Memory B cell (primary cell): ENCODE measurements around the gene C6orf62.
"Not testable (repeated sequence)": the region's sequence is repeated elsewhere in the genome, so short reads cannot be mapped to it uniquely, and the experiment has no call there.

Experiments
- ATAC-seq: fragments of 150-1000 bp; cut with Tn5 transposase; 2 replicates; pipeline ENCODE4 v1.10.0; 2021; ENCODE audit warnings: low read depth, mild to moderate bottlenecking, moderate library complexity
- DNase-seq, 2 donors: peaks; one replicate each; pipeline ENCODE4 v3.0.0; 2022; ENCODE audit warnings: low spot score in 2 of 2
- H3K27ac Mint-ChIP-seq: one replicate; pipeline ENCODE4 v1.8.0; 2022; ENCODE audit warnings: mild to moderate bottlenecking, moderate library complexity, mixed read lengths
- H3K27me3 Mint-ChIP-seq: one replicate; pipeline ENCODE4 v1.8.0; 2022; ENCODE audit warnings: mixed read lengths
- H3K36me3 Mint-ChIP-seq: one replicate; pipeline ENCODE4 v1.8.0; 2022; ENCODE audit warnings: mild to moderate bottlenecking, mixed read lengths
- H3K4me1 Mint-ChIP-seq: one replicate; pipeline ENCODE4 v1.8.0; 2022; ENCODE audit warnings: mixed read lengths
- H3K4me3 Mint-ChIP-seq: one replicate; pipeline ENCODE4 v1.8.0; 2022; ENCODE audit warnings: mild to moderate bottlenecking, moderate library complexity, mixed read lengths
- H3K9me3 Mint-ChIP-seq: one replicate; pipeline ENCODE4 v1.8.0; 2022; ENCODE audit warnings: mixed read lengths

The C6orf62 gene

GRCh38 chr6:24719125-24719971, at the start of gene C6orf62:
TSS of gene C6orf62 (minus strand) at chr6:24719154. CDS start at chr6:24718668, 486 bp downstream.
- Mint-ChIP-seq H3K36me3 (peaks cover 17% of the 10 kb centered on the region), H3K27me3 (no peaks in the 10 kb centered on the region), H3K4me3 (peak within 1 kb of the TSS; percentile 89), H3K9me3 (no peaks in the 10 kb centered on the region), H3K27ac (peak within 1 kb of the TSS; percentile 100), H3K4me1 (peaks cover 22% of the 10 kb centered on the region)
- ATAC-seq, result no peak
- DNase-seq, result peak; percentile 33 to 35

- Mint-ChIP-seq H3K36me3 (no peaks in the 10 kb centered on the region), H3K9me3 (no peaks in the 10 kb centered on the region), H3K27ac (no peak overlapping the region)
These were observed 49.4 kb upstream of the C6orf62 start for GRCh38 chr6:24768361-24768760.

DNA sequence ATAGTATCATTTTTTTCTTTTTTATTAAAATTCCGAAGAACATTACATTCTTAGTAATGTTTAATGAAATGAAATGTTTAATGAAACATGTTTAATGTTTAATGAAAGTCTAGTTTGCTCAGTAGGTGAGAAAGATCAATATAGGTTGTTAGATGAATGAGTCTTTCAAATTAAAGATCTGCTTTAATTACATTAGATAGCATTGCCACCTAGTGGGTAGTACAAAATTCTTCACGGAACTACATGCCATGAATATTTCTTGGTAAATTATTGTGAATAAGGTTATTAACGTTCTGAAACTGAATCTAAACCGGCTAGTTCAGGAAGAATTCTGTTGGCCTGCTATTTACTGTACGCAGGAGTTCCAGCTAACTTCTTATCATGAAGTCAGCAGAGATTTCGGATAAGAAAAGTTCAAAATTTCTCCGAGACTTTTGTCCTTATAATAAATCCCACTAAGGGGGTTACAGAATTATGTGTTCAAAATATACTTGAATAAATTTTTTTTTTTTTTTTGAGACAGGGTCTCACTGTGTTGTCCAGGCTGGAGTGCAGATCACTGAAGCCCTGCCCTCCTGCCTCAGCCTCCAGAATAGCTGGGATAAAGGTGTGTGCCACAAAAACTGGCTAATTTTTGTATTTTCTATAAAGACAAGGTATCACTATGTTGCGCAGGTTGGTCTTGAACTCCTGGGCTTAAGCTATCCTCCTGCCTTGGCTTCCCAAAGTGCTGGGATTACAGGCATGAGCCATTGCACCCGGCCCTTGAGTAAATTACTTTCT, 47.9 kb upstream of the C6orf62 start:
- Mint-ChIP-seq H3K4me1 (peaks cover 1% of the 10 kb centered on the region), H3K36me3 (no peaks in the 10 kb centered on the region), H3K4me3 (no peak overlapping the region), H3K27ac (no peak overlapping the region), H3K27me3 (no peaks in the 10 kb centered on the region), H3K9me3 (no peaks in the 10 kb centered on the region)
- DNase-seq, result no peak
- peak; percentile 69 for ATAC-seq

More at GRCh38 chr6:24768361-24768760, 49.4 kb upstream of the C6orf62 start:
- Mint-ChIP-seq H3K4me3 (no peak overlapping the region), H3K4me1 (no peaks in the 10 kb centered on the region), H3K27me3 (no peaks in the 10 kb centered on the region)
- DNase-seq (no peak), ATAC-seq (no peak)

DNA sequence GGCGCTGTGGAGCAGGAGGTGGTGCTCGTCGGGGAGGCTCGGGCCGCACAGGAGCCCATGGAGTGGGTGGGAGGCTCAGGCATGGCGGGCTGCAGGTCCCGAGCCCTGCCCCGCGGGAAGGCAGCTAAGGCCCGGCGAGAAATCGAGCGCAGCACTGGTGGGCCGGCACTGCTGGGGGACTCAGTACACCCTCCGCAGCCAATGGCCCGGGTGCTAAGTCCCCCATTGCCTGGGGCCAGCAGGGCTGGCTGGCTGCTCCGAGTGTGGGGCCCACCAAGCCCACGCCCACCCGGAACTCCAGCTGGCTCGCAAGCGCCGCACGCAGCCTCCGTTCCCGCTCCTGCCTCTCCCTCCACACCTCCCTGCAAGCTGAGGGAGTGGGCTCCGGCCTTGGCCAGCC, 47.0 kb upstream of the C6orf62 start:
- H3K9me3 Mint-ChIP-seq, DNase-seq, ATAC-seq, H3K27me3 Mint-ChIP-seq, H3K27ac Mint-ChIP-seq, H3K4me1 Mint-ChIP-seq, H3K36me3 Mint-ChIP-seq, H3K4me3 Mint-ChIP-seq: not testable (repeated sequence)

GRCh38 chr6:24764833-24765828, 46.2 kb upstream of the C6orf62 start:
- not testable (repeated sequence) for H3K36me3 Mint-ChIP-seq, H3K4me1 Mint-ChIP-seq, H3K27me3 Mint-ChIP-seq, H3K4me3 Mint-ChIP-seq, H3K9me3 Mint-ChIP-seq, DNase-seq, H3K27ac Mint-ChIP-seq, ATAC-seq

DNA sequence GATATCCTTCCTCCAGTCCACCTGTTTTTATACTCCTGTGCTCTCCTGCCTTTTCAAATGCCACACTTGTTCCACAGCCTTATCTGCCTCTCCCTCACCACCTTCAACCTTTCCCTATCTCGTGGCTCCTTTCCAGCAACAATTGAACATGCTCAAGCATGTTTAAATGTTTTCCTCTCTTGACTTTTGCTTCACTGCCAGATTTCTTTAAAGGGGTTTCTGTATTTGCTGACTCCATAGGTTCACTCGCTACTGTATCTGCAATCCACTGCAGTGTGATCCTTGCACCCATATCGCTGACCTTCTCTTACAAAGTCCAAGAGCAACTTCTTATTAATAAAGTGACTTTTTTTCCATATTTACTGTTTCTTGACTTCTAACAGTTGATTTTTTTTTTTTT, 44.6 kb upstream of the C6orf62 start:
- Mint-ChIP-seq H3K4me1 (peaks cover 3% of the 10 kb centered on the region), H3K4me3 (no peak overlapping the region), H3K27ac (no peak overlapping the region), H3K36me3 (no peaks in the 10 kb centered on the region), H3K27me3 (no peaks in the 10 kb centered on the region), H3K9me3 (no peaks in the 10 kb centered on the region)
- ATAC-seq (no peak), DNase-seq (no peak)

DNA sequence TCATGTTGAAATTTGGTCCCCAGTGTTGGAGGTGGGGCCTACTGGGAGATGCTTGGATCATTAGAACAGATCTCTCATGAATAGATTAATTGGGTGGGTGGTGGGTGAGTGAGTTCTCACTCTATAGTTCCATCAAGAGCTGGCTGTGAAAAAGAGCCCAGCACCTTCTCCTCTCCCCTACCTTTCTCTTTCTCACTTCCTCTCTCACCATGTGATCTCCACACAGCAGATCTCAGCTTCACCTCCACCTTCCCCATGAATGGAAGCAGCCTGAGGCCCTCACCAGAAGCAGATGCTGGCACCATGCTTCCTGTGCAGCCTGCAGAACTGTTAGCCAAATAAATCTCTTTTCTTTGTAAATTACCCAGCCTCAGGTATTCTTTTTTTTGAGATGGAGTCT, 42.9 kb upstream of the C6orf62 start:
- no peaks in the 10 kb centered on the region for H3K9me3 Mint-ChIP-seq
- no peak overlapping the region for H3K27ac Mint-ChIP-seq

GRCh38 chr6:24761193-24761835, 42.4 kb upstream of the C6orf62 start:
- no peaks in the 10 kb centered on the region for H3K9me3 Mint-ChIP-seq
- no peak for DNase-seq
- H3K4me1 Mint-ChIP-seq, result peaks cover 3% of the 10 kb centered on the region
- H3K27ac Mint-ChIP-seq, result no peak overlapping the region
- ATAC-seq, result no peak
- no peak overlapping the region for H3K4me3 Mint-ChIP-seq
- H3K27me3 Mint-ChIP-seq, result no peaks in the 10 kb centered on the region
- H3K36me3 Mint-ChIP-seq, result no peaks in the 10 kb centered on the region

More for the DNA sequence above, 42.9 kb upstream of the C6orf62 start:
- H3K36me3 Mint-ChIP-seq, result no peaks in the 10 kb centered on the region
- H3K27me3 Mint-ChIP-seq, result no peaks in the 10 kb centered on the region
- no peak overlapping the region for H3K4me3 Mint-ChIP-seq
- no peak for ATAC-seq
- peaks cover 3% of the 10 kb centered on the region for H3K4me1 Mint-ChIP-seq
- no peak for DNase-seq

DNA sequence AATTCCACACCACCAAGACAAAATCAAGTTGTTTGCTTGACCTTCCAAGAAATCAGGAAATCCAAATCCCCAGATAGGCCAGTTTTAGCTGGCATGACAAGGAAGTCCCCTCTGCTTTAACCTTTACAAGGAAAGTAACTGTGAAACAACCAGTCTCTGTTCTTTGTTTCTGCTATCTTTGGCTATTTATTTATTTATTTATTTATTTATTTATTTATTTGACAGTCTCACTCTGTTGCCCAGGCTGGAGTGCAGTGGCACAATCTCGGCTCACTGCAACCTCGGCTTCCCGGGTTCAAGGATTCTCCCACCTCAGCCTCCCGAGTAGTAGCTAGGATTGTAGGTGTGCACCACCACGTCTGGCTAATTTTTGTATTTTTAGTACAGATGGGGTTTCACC, 41.3 kb upstream of the C6orf62 start:
- ATAC-seq, result no peak
- DNase-seq, result no peak
- H3K27me3 Mint-ChIP-seq, result no peaks in the 10 kb centered on the region

GRCh38 chr6:24759718-24760117, 40.8 kb upstream of the C6orf62 start:
- Mint-ChIP-seq H3K27ac (no peak overlapping the region), H3K4me3 (no peak overlapping the region), H3K36me3 (no peaks in the 10 kb centered on the region), H3K27me3 (no peaks in the 10 kb centered on the region), H3K9me3 (no peaks in the 10 kb centered on the region), H3K4me1 (peaks cover 3% of the 10 kb centered on the region)
- ATAC-seq (no peak), DNase-seq (no peak)

More for the DNA sequence above, 41.3 kb upstream of the C6orf62 start:
- Mint-ChIP-seq H3K4me1 (peaks cover 3% of the 10 kb centered on the region), H3K27ac (no peak overlapping the region), H3K36me3 (no peaks in the 10 kb centered on the region), H3K4me3 (no peak overlapping the region), H3K9me3 (no peaks in the 10 kb centered on the region)

DNA sequence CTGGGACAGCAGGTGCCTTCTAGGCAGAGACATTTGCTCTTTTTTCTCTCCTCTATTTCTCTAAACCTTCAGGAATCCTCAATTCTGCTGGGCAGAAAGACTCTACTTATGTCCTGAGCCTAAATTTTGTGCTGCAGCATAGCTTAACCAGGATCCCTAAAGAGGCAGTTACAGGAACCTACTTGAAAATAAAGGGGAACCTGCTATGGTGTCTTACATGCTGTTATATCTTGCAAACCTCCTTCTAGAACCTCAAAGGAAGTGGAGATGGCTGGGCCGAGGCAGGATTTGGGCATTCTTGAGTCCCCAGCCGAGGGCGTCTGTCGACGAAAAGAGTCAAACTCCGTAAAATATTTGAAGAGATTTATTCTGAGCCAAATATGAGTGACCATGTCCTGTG, 38.7 kb upstream of the C6orf62 start:
- Mint-ChIP-seq H3K27ac (no peak overlapping the region), H3K4me3 (no peak overlapping the region), H3K4me1 (peaks cover 3% of the 10 kb centered on the region), H3K27me3 (no peaks in the 10 kb centered on the region), H3K36me3 (peaks cover 1% of the 10 kb centered on the region), H3K9me3 (peaks cover 2% of the 10 kb centered on the region)
- no peak for DNase-seq
- ATAC-seq, result no peak

DNA sequence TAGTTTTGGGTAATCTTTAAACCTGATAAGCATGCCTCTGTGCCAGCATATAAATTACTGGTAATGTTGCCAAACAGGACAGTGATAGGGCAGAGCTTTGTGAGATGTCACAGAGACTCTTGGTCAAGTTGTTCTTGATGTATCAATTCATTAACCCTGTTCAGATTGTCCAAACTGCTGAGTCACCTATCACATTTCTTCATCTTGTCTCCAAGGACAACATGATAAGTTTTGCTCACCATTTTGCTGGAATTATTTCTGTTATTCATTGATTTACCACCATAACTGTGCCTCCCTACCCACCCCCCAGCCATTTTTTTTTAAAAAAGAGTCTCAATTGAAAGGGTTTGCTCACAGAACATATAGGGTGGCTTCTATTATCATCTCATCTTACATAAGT, 36.3 kb upstream of the C6orf62 start:
- Mint-ChIP-seq H3K9me3 (peaks cover 5% of the 10 kb centered on the region), H3K4me3 (no peak overlapping the region), H3K4me1 (no peaks in the 10 kb centered on the region), H3K27ac (no peak overlapping the region), H3K36me3 (peaks cover 1% of the 10 kb centered on the region), H3K27me3 (no peaks in the 10 kb centered on the region)
- no peak for ATAC-seq
- no peak for DNase-seq

DNA sequence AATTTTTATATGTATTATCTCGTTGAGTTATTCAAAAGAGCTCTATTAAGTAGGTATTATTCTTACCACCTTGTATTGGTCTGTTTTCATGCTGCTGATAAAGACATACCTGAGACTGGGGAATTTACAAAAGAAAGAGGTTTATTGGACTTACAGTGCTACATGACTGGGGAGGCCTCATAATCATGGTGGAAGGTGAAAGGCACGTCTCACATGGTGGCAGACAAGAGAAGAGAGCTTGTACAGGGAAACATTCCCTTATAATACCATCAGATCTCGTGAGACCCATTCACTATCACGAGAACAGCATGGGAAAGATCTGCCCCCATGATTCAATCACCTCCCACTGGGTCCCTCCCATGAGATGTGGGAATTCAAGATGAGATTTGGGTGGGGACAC, 35.4 kb upstream of the C6orf62 start:
- not testable (repeated sequence) for ATAC-seq, H3K4me1 Mint-ChIP-seq, H3K36me3 Mint-ChIP-seq, DNase-seq, H3K27me3 Mint-ChIP-seq, H3K4me3 Mint-ChIP-seq, H3K27ac Mint-ChIP-seq, H3K9me3 Mint-ChIP-seq
